CD4-positive, alpha-beta T cell treated with Interleukin-17A for 4 hours (primary cell): ENCODE results near the gene RARB.

Experiments used
- DNase-seq: peaks from one replicate; pipeline ENCODE4 v3.0.0-alpha.2; 2020; ENCODE audit warnings: mixed read lengths

The RARB gene

DNA sequence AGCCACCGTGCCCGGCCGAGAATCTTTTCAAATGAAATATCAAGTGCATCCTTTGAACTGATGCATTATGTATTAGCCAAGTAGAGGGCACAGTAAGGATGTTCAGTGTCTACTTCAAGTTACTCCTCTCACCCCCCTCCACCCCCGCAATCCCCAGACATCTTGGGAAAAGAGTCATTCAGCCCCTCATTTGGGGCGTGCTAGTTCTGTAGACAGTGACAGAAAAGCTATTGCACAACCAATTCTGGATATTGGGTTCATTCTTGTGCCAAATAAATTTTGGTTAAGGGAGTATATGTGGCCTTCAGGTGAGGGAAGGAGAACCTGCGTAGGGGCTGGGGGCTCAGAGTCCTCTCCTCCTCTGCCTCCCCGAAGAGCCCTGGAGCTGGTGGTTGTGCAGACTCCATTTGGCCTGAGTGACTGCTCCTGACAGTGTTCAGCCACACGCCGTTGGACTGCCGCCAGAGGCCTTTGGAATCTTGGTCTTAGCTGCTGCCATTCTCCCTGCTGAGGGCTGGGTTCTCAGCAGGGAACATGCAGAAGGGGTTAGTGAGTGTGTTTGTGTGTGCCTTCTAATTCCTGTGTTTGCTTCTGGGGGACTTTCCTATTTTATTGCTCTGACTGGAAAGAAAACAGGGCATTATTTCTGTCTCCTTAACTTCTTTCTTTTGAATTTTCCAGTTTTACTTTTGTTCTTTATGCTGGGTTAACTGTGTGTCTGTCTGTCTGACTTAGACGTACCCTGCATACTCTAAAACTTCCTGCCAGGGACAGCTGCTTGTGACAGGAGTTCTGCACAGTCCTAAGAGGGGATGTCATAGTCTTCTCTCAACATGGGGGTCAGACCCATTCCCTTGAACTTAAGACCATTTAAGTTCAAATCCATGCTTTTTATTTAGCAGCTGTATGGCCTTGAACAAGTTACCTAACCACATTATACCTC lies 21.0 kb downstream of the RARB start:
- no peak for DNase-seq

DNA sequence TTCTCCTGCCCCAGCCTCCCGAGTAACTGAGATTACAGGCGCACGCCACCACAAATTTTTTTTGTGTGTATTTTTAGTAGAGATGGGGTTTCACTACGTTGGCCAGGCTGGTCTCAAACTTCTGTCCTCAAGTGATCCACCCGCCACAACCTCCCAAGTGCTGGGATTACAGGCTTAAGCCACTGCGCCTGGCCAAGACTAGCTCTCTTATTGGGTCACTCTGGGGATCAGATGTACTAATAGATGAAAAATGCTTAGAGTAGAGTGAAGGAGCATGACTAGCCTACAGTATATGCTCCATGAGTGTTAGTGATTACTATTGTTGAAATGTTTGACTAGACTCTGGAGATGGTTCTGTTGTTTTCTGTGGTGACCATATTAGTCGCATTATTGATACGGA lies 21.8 kb downstream of the RARB start:
- DNase-seq = no peak

DNA sequence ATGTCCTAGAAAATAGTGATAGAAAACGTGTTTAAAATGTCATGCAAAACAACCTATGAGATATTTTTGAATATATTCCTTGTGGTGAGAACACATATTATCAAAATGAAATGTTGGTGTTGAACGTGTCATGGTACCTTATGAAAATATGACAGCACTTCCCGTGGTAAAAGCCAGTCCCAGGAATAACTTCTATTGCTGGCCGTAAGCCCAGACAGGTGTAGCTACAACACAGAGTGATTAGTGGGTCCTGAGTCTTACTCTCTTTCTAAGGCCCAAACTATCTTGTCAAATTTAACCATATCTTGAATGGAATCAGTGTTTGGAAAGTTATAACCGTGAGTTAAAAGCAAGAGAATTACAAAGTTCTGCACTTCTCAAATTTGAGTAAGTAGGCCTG lies 24.1 kb downstream of the RARB start:
- no peak for DNase-seq

DNA sequence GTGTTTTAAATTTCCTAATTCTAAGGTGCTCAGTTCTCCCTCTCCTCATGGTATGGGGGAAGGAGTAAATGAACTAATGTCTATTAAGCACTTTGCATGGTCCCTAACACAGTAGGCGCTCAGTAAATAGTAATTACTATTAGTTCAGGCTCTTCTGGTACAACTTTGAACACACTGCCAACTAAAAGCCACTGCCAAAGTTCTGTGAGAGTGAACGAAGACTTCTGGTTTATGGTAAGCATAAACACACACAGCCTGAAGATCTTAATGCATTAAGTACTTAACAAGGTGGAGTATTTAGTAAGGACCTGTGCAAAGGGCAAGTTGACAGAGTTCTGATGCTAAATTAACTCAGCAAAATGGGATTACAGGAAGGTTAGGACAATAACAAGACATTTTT lies 24.7 kb downstream of the RARB start:
- no peak for DNase-seq

DNA sequence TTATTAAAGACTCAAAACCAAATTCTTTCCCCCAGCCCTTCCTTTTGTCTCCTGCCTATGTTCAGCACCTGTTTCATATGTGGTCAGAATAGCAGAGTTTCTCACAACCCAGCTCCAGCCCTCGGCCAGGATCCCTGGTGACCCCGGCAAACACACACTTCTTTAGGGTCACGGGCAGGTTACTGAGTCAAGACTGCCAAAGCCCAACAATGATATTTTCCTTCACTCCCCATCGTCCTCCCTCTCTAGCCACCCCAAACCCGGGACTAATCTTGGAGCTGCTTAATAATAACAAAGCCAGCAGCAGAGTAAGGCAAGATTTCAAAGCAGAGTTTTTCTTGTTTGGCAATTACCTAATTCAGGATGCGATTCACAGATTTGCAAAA lies 25.5 kb downstream of the RARB start:
- no peak for DNase-seq

DNA sequence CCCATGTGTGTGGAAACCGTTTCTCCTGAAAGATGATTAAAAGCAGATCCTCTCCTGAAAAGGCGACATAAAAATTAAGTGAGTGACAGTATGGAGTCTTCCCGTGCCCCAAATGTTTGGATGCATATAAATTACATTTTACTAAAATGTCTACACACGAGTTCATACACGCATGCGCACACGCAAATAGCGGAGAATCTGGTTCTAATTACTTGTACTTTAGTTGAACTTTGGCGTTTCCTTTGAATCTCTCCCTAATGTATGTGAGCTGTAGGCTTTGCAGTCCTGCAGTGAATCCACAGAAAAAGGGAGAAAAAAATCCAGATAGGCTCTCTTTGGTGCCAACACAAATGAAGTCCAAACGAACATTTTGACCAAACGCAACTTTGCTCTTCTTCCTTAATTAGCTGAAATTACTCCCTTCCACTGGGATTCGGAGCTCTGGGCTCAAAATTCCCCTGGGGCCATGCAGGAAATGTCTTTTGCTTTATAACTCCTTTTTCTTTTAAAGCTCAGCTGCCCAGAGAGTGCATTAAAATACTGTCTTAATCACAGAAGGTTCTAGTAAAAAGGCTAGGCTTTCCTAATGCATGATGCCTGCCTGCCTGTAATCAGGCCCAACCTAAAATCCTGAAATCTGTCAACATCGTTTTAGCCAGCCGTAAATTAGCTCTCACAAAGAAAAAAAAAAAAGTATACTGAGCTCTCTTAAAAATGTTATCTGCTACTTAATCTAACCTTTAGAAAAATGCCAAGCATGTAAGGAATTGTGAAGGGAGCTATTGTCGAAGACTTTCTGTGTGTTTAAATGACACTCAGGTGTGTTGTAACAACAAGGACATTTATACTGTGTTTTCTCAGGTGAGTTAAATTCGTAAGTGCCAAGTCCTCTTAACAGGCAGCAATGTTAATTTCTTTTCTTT lies 26.2 kb downstream of the RARB start:
- no peak for DNase-seq

DNA sequence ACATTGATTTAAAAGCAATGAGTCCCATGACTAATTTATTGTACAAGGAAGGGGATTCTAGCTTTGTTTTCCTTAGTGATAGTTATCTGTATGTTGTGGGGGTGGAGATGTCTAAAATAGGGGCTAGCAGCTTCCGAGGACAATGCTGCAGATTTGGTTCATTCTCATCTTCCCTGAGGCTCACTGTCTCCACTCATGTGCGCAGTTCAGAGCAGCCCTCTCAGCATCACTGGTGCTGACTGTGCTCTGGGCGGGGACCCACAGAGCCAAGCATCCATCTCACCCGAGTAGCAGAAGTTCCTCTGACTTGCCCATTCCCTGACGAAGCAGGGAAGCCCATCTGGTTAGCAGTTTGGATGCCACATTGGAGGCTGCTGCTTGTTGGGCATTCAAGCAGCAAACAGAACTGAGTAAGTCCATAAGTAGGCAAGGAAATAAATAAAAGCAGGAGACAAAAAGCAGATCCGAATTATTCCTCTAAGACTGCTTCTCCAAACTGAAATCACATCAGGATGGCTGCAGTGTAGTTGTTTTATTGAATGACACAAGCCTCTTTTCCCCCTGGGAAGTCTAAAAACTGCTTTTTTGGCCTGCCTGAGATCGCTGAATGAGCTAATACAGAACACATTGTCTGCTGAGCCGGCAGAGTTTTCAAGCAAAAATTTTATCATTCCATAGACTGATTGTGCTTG lies 27.5 kb downstream of the RARB start:
- no peak for DNase-seq

DNA sequence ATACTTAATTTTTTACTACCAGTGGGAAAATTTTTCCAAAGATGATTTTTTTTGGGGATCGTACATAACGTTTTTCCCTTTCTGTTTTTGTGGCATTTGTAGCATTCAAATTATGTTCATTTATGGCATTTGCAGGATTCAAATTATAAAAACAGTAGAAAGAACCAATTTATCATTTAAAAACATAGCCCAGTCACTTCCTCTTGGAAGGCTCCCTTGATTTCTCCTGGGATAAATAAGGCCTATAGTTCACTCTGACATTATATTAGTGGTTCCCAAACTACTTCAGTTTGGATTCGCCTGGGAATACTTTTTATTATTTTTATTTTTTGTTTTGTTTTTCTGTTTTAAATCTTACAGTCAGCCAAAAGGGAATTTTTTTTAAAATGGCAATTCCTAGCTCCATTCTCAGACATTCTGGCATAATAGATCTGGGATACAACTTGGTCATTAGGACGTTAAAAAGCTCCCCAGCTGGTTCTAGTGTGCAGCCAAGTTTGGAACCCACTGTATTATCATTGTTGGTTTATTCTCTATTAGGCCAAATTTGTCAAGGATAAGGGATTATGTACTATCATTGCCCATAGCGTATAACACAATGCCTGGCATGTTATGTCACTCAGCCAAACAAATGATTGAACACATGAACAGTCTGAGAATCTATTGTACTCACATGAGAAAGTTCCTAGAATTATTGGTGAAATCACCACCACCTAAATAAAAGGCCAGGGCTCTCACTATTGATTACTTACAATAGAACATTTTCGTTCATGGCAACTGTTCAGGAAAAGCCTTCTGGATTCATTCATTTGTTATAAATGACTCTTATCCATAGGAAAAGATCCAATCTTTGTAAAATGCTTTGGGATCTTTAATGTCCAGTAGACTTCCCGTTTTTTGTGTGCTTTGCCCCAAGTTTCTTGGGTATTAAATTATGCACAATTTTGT lies 28.9 kb downstream of the RARB start:
- DNase-seq = no peak

DNA sequence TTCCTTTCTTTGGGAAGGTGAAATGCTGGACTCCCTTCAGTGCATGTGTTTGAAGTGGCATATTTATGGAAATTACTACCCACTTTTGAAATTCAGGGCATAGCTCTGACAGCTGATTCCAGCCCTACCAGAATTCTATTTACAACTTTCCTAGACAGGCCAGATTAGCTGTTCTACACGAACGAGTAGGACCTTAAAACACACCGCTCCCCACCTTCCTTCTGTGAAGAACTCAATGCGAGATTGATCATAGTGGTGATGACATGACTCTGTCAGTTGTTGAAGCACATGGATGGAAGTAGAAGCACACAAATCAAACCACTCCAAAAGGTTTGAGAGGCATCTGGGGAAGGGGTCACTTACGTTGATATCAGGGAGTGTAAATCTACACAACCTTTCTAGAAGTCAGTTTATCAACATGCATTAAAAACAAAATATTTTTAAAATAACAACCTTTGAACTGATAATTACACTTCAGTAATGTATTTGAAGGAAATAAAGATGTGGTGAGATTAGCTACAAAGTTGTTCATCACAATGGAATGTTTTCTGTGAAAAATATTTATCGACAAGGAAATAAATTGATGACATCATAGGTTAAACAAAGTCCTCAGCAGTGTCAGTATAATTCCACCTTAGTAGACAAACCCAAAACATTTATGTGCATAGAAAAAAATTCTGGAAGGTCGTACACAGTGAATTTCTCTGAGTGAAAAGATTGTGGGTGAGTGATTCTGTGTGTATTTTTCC lies 29.8 kb downstream of the RARB start:
- no peak for DNase-seq

DNA sequence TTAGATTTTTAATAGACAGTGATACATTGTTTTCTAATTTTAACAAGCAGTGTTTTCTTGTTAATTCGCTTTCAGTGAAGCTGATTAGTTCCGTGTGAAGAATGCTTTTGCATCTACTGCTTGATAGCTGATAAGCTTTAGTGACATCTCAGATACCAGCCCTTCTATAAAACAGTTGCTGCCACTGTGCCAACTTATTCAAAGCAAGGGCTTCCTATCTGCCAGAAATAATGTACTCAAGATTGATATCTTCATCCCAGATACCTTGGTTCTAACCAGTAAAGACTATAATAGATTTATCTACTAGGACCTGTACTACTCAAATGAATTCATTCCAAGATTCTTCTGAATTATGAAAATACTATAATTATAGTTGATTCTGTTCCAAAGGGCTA lies 30.4 kb downstream of the RARB start:
- DNase-seq = no peak

DNA sequence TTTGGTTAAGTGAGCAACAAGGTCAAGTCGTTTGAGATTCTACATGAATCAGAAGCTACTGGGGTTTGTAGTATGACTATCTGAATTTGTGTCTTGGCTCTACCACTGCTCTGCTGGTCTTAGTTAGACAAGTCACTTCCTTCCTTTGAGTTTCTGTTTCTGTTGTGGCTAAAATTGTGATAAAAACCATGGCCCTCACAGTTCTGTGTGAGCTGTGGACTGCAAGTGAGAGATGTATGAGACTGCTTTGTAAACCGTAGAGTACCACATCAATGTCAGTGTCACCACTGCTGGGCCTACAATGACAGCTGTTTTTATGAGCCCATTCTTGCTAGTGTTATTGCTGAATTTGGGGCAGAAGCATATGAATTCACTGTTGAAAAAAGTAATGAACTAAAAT lies 32.7 kb downstream of the RARB start:
- no peak for DNase-seq

DNA sequence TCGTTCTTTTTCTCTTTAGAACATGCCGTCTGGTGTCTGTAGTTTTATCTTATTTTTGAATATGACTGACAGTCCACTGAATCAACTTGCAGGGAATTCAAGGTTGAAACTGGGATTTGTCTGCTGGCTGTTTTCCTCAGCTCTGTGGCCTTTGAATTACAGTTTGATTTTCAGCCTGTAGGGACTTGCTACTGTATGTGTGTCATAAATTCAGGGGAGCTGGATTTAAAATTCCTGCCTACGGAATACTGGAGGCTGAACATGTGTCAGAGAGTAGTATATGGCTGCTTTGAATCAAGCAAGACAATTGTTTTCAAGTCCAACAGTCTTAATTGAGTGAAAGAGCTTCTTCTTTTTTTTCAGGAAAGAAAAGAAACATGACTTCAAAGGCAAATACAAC lies 33.9 kb downstream of the RARB start:
- DNase-seq = no peak

DNA sequence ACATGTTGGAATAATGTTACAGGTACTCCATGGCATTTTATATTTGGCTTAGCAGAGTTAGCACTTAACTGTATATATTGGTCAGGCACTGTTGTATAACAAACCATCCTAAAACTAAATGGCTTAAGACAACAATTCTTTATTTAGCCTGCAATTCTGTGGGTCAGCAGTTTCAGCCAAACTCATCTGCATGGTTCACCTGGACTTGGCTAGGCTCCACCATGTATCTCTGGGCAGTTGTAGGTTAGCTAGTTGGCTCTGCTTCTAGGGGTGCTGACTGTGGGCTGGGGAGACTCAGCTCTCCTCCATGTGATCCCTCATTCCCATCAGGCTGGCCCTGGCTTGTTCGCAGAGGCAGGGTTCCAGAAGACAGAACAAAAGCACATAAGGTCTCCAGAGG lies 34.4 kb downstream of the RARB start:
- no peak for DNase-seq

DNA sequence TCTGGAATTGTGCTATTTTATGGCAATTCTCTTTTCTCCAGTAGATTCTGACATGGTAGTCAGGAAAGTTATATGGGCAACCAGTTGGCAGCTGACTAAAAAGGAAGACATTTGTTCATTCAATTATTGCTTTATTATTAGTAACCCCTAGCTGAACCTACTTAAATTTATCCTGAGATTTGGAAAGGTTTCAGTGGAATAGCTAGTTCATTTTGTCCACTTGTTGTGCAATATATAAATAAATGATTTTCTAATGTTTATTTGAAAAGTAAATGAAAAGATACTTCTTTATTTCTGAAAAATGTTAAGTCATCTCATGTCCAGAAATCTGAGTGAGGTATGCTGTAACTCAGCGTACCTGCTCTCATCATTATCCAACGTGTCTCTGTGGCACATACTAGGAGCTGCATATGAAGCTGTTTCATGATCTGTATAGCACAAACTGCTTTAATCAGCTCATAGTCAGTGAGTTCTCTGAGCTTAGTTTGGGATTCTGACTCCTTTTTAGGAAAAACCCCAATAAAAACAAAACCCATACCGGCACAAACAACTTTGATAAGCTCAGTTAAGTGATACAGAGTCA lies 35.9 kb downstream of the RARB start:
- no peak for DNase-seq

DNA sequence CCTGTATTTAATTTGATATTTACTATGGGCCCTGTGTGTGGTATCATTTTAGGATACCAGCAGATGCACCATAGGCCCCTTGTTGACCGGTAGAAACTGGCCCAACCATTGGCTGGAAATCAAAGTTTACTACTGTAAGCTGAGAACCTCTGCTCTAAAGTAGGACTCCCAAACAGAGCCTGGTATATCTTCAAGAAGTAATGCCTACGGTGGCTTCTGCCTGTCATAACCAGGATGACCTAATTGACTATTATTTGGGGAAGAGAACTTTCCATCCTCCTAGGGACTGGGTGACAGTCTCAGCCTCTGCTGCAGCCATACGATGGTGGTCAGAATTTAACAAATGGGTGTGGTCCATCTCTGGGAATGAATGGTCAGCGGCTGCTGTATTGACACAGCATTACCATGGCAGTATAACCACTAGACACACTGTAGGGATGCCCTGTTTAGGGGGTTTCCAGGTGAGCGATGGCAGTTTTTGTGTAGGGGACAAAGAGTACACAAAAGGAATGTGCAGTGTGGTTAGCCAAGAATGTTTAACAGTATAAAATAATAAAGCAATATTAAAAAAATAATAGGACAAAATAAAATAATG lies 37.3 kb downstream of the RARB start:
- no peak for DNase-seq

DNA sequence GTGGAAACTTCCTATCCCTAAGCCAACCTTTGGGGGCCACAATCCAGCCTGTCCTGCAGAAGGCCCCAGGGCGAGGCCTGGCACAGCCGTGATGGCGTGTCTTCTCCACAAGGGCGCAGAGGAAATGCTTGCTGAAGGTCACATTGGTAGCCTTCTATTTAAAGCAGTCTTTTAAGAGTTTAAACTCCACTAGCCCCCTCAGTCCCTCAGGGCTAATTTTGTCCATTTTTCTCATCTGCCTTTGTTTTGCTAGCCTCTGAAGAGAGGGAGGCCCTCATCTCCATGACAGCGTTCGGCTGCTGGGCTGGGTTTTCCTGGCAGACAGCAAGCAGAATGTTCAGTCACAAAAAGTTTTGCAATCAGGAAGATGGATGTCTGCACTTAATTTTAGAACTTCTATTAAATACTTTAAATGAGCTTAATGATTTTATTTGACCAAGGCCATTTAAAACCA lies 40.8 kb downstream of the RARB start:
- no peak for DNase-seq

DNA sequence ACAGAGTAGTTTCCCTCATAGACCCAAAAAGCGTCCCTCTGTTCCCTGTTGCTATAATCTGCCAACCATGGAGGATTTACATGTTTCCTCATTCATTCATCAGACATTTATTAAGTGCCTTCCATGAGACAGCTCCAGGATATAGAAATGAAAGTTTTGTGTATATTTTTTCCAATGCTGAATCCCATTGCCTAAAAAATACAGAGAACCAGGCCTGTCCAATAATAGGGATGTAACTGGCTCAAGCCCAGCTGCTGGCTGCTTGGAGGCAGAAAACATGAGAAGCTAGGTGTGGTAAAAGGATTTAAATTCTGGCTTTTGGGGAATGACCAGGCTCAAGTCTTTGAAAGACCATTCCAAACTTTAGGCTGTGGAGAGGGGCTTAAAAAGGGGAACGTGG lies 41.5 kb downstream of the RARB start:
- DNase-seq = no peak

DNA sequence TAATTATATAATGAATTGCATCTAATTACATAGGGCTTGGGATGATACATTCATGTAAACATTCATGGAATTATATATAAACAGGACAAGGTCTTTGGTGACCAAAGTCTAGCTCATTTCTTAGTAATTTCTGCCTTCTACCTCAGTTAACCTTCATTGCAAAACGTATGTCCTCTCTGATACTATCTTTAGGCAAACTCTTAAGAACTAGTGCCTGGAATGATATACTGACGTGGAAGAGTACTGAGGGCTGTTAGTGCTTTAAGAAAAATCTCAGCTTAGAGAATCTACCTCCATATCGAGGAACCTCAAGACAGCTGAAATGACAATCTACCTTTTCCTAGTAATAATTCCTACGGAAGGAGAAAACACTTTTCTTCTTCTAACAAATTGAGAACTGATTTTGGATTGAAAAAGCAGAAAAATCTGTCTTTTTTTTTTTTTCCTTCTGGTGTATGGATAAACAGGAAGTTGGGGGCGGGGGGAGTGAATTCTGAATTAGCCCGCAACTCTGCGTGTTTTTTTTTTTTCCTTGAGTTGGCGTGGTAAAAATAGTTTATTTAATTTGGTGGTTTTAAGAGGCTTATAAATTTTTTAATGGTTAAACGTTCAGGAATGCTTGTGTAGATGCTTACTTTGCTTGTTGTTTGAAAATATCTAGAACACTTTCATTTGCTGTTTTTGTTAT lies 43.2 kb downstream of the RARB start:
- no peak for DNase-seq

DNA sequence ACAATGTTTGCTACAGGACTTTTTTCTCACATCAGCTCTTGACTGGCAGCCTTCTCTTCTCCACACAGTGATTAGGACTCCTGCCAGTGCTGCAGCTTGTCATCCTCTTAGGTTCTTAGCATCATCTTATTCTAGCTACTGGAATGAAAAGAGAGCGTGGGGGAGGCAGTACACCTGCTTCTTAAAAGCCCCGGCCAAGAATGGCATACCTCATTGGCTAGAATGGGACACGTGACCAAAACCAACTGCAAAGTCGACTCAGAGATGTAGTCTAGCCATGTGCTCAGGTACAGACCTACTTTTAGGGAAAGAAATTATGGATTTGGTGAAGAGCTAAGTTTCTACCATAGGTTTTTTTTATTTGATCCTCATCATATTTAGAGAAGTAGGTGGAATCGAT lies 44.1 kb downstream of the RARB start:
- DNase-seq = no peak

DNA sequence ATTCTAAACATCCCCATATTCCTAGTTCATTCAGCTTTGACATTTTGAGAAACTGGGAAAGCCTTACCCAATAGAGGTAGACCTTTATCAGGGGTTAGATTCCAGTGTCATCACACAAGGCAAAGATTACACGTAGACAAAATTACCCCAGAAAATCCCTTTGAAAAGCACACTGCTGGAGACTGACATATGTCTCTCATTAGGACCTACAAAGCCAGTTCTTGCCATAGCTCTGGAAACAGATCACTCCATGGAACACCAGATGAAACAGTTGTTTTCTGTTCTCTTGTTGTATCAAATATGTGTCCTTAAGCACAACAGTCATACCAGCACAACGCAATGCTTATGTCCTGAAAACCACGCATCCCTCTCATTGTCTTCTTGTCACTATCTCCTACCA lies 44.7 kb downstream of the RARB start:
- no peak for DNase-seq
